Loucy (cell line): ENCODE measurements around the gene EPB41L1.

Source experiments
- H2AFZ ChIP-seq: fragments of 200-600 bp; sonication (generic); 2 replicates; pipeline ENCODE4 v1.6.0; 2016; ENCODE audit warnings: antibody characterized with exemption, mild to moderate bottlenecking, low read length, moderate library complexity
- H3F3A ChIP-seq: fragments of 200-600 bp; 2 replicates; pipeline ENCODE4 v1.6.0; 2016; ENCODE audit warnings: antibody characterized with exemption, low read depth, mild to moderate bottlenecking
- H3K27me3 ChIP-seq: fragments of 200-600 bp; sonication (generic); 2 replicates; pipeline ENCODE4 v1.6.1; 2014; ENCODE audit warnings: low read length, mild to moderate bottlenecking; ENCODE audit not compliant: insufficient read depth, poor library complexity, severe bottlenecking
- H3K36me3 ChIP-seq: fragments of 200-600 bp; sonication (generic); 2 replicates; pipeline ENCODE4 v1.6.1; 2016; ENCODE audit warnings: low read length; ENCODE audit not compliant: insufficient read depth
- H3K4me1 ChIP-seq: fragments of 200-600 bp; sonication (generic); 2 replicates; pipeline ENCODE4 v1.5.1; 2014; ENCODE audit warnings: low read length, mild to moderate bottlenecking; ENCODE audit not compliant: insufficient read depth, poor library complexity, severe bottlenecking
- H3K4me2 ChIP-seq: fragments of 200-600 bp; sonication (generic); 2 replicates; pipeline ENCODE4 v1.6.0; 2014; ENCODE audit warnings: antibody characterized with exemption, low read length, low read depth, mild to moderate bottlenecking; ENCODE audit not compliant: poor library complexity, severe bottlenecking
- H3K4me3 ChIP-seq: fragments of 200-600 bp; sonication (generic); 2 replicates; pipeline ENCODE4 v1.5.1; 2014; ENCODE audit warnings: low read length, mild to moderate bottlenecking, mixed read lengths; ENCODE audit not compliant: poor library complexity, severe bottlenecking
- H3K79me2 ChIP-seq: fragments of 200-600 bp; sonication (generic); 2 replicates; pipeline ENCODE4 v1.6.1; 2014; ENCODE audit warnings: low read length; ENCODE audit not compliant: insufficient read depth
- H3K9ac ChIP-seq: fragments of 200-600 bp; sonication (generic); 2 replicates; pipeline ENCODE4 v1.6.0; 2014; ENCODE audit warnings: mild to moderate bottlenecking, low read depth, low read length, moderate library complexity; ENCODE audit not compliant: poor library complexity, severe bottlenecking
- H3K9me2 ChIP-seq: fragments of 200-600 bp; sonication (generic); replicated peaks from 2 replicates; pipeline ENCODE4 v1.6.1; 2016; ENCODE audit warnings: low read depth, low read length, mixed read lengths
- H3K9me3 ChIP-seq: fragments of 200-600 bp; sonication (generic); 2 replicates; pipeline ENCODE4 v1.6.1; 2014; ENCODE audit warnings: mild to moderate bottlenecking, antibody characterized with exemption, low read length, low read depth; ENCODE audit not compliant: insufficient read depth
- H4K20me1 ChIP-seq: fragments of 200-600 bp; sonication (generic); 2 replicates; pipeline ENCODE4 v1.6.0; 2014; ENCODE audit warnings: antibody characterized with exemption, low read length, mild to moderate bottlenecking; ENCODE audit not compliant: insufficient read depth, poor library complexity, severe bottlenecking
- EZH2phosphoT487 ChIP-seq: fragments of 200-600 bp; IDR thresholded peaks from 2 replicates; pipeline ENCODE4 v1.6.1; 2018; ENCODE audit warnings: antibody characterized with exemption, mild to moderate bottlenecking, moderate library complexity, borderline replicate concordance
- TF ChIP-seq, protein P1 (sequence below): fragments of 200-600 bp; sonication (generic); conservative IDR thresholded peaks from 2 replicates; pipeline ENCODE4 v1.5.1; 2014; ENCODE audit warnings: mild to moderate bottlenecking, antibody characterized with exemption, low read length

EPB41L1 gene

DNA sequence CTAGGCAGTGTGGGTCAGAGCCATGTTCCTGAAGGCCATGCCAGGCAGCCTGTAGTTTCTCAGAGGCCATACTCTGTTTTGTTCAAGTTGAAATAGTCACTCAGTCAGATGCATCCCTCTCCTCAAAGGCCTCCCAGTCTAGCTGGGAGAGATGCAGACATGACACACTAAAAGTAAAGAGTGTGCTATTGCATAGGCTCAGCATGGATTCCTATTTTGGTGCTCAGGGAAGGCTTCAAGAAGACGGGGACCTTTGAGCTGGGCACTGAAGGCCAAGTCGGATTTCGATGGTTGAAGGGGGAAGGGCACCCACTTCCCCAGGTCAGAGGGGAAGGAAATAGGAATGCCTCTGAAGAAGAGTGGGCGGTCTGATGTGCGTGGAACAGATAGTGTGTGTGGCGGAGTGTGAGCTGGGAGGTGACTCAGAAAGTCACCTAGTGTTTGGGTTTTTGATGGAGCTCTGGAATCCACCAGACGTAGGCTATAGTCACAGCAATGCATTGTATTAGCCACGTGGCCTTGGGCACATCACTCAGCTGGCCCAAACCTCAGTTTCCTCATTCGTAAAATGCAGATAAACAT is 3.7 kb downstream of the EPB41L1 start:
- Histone ChIP-seq H3K9me2 (no peaks in the 10 kb centered on the region), H3K4me3 (no peak overlapping the region), H3K4me1 (peaks cover 9% of the 10 kb centered on the region), H3K36me3 (no peaks in the 10 kb centered on the region), H3K9me3 (no peaks in the 10 kb centered on the region), H3F3A (no peaks in the 10 kb centered on the region), H3K79me2 (no peaks in the 10 kb centered on the region), H2AFZ (no peak overlapping the region), H3K4me2 (no peak overlapping the region), H4K20me1 (no peaks in the 10 kb centered on the region), H3K9ac (no peak overlapping the region), H3K27me3 (no peaks in the 10 kb centered on the region)
- TF ChIP-seq, protein P1, sequence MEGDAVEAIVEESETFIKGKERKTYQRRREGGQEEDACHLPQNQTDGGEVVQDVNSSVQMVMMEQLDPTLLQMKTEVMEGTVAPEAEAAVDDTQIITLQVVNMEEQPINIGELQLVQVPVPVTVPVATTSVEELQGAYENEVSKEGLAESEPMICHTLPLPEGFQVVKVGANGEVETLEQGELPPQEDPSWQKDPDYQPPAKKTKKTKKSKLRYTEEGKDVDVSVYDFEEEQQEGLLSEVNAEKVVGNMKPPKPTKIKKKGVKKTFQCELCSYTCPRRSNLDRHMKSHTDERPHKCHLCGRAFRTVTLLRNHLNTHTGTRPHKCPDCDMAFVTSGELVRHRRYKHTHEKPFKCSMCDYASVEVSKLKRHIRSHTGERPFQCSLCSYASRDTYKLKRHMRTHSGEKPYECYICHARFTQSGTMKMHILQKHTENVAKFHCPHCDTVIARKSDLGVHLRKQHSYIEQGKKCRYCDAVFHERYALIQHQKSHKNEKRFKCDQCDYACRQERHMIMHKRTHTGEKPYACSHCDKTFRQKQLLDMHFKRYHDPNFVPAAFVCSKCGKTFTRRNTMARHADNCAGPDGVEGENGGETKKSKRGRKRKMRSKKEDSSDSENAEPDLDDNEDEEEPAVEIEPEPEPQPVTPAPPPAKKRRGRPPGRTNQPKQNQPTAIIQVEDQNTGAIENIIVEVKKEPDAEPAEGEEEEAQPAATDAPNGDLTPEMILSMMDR, result no peak
- no peak for TF ChIP-seq EZH2phosphoT487

DNA sequence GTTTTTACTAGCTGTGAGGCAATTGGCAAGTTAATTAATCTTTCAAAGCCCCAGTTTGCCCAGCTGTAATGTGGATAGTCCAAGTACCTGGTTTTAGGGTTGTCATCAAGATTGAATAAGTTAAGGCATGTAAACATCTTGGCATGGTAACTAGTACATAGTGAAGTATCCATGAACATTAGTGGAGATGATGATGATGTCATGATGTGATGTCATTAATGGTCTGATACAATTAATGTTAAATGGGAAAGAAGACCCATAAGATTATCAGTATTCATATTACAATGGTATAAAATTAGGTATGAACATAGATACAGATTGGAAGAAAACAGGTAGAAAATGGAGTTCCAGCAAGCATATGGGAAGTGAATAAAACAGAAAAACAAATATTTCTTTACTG is 5.3 kb downstream of the EPB41L1 start:
- Histone ChIP-seq H3K9me2 (no peaks in the 10 kb centered on the region), H3K4me3 (no peak overlapping the region), H4K20me1 (no peaks in the 10 kb centered on the region), H3K79me2 (no peaks in the 10 kb centered on the region), H3F3A (no peaks in the 10 kb centered on the region), H3K4me1 (peaks cover 5% of the 10 kb centered on the region), H3K36me3 (no peaks in the 10 kb centered on the region), H2AFZ (no peak overlapping the region), H3K9me3 (no peaks in the 10 kb centered on the region), H3K4me2 (no peak overlapping the region), H3K27me3 (no peaks in the 10 kb centered on the region), H3K9ac (no peak overlapping the region)
- TF ChIP-seq, protein P1, result no peak
- TF ChIP-seq EZH2phosphoT487, result no peak

DNA sequence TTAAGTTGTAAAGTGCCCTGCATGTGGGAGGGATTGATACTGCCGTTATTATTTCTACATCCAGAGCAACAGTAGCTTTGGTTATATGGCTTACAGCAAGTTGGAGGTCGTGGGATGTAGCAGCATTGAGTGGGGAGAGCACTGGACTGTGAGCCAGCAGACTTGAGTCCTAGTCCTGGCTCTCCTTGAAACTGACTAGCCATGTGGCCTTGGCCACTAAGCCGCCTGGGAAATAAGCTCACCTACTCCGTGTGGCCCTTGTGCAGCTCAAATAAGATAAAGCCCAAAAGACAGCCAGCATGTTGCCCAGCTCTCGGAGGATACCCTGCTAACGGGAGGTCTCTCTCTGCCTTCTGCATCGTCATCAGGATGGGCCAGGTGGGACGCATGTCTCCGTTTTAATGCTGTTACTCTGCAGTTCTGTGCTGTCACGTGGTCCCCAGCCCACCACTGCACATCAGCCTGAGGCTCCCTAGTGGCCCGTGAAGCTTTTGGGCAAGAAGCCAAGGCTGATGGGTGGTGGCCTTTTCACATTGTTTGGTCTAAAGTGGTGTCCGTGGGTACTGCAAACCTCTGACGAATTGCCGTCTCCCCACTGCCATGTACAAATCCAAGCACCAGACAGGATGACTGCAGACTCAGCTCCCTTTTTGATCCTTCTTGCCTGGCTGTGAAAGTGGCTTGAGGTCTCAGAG is 7.9 kb downstream of the EPB41L1 start:
- Histone ChIP-seq H3K79me2 (no peaks in the 10 kb centered on the region), H3K27me3 (no peaks in the 10 kb centered on the region), H3K9ac (no peak overlapping the region), H2AFZ (peak overlapping the region; percentile 28; the same call in 1 of the 2 replicates), H3F3A (no peaks in the 10 kb centered on the region), H3K4me1 (peaks cover 5% of the 10 kb centered on the region), H3K9me2 (no peaks in the 10 kb centered on the region), H3K4me2 (no peak overlapping the region), H4K20me1 (no peaks in the 10 kb centered on the region), H3K36me3 (no peaks in the 10 kb centered on the region), H3K9me3 (no peaks in the 10 kb centered on the region), H3K4me3 (no peak overlapping the region)
- TF ChIP-seq, protein P1, result no peak
- no peak for TF ChIP-seq EZH2phosphoT487
